ENCODE data around the gene PCSK2.

Gene PCSK2

GRCh38 chr20:17470973-17471372 lies 244.1 kb downstream of the PCSK2 start:
- no peak for DNase-seq (ENCODE audit: low read depth)
- TF ChIP-seq CTCF (IDR thresholded peaks at IDR 0.05; ENCODE audit: insufficient read depth, low read depth, low read length, missing control alignments), result no peak
- H3K4me3 ChIP-seq (ENCODE audit: low read length), result no peak overlapping the region

- no peak for DNase-seq (ENCODE audit: low read depth)
- no peak for TF ChIP-seq CTCF (IDR thresholded peaks at IDR 0.05; ENCODE audit: insufficient read depth, low read depth, low read length, missing control alignments)
- H3K4me3 ChIP-seq (ENCODE audit: low read length), result no peak overlapping the region
Observed at GRCh38 chr20:17471606-17472187, 244.9 kb downstream of the PCSK2 start.

GRCh38 chr20:17473659-17474058 lies 246.8 kb downstream of the PCSK2 start:
- no peak for DNase-seq (ENCODE audit: low read depth)
- TF ChIP-seq CTCF (IDR thresholded peaks at IDR 0.05; ENCODE audit: insufficient read depth, low read depth, low read length, missing control alignments), result no peak
- no peak overlapping the region for H3K4me3 ChIP-seq (ENCODE audit: low read length)

GRCh38 chr20:17479063-17479657 lies 252.3 kb downstream of the PCSK2 start:
- no peak for DNase-seq (ENCODE audit: low read depth)
- H3K4me3 ChIP-seq (ENCODE audit: low read length), result no peak overlapping the region
- TF ChIP-seq CTCF (IDR thresholded peaks at IDR 0.05; ENCODE audit: insufficient read depth, low read depth, low read length, missing control alignments), result no peak

- TF ChIP-seq CTCF (IDR thresholded peaks at IDR 0.05; ENCODE audit: insufficient read depth, low read depth, low read length, missing control alignments), result no peak
- H3K4me3 ChIP-seq (ENCODE audit: low read length), result no peak overlapping the region
- DNase-seq (ENCODE audit: low read depth), result no peak
Observed at GRCh38 chr20:17480696-17481095, 253.9 kb downstream of the PCSK2 start.

- TF ChIP-seq CTCF (IDR thresholded peaks at IDR 0.05; ENCODE audit: insufficient read depth, low read depth, low read length, missing control alignments), result no peak
- DNase-seq (ENCODE audit: low read depth), result no peak
- H3K4me3 ChIP-seq (ENCODE audit: low read length), result no peak overlapping the region
Observed at GRCh38 chr20:17481661-17482060, 254.8 kb downstream of the PCSK2 start.

- DNase-seq (ENCODE audit: low read depth), result no peak
- no peak overlapping the region for H3K4me3 ChIP-seq (ENCODE audit: low read length)
- no peak for TF ChIP-seq CTCF (IDR thresholded peaks at IDR 0.05; ENCODE audit: insufficient read depth, low read depth, low read length, missing control alignments)
Observed at GRCh38 chr20:17482536-17482935, 255.7 kb downstream of the PCSK2 start.
